GM21723 (cell line): ENCODE measurements around the gene EXOC6B.
A peak's percentile ranks its signal among the peaks of the same experiment; 100 is the strongest.

Experiments used
- ATAC-seq: cut with Tn5 transposase; IDR thresholded peaks from one replicate; pipeline ENCODE4 v1.9.1; 2021; ENCODE audit warnings: mild to moderate bottlenecking, moderate library complexity; ENCODE audit not compliant: unreplicated experiment

Gene EXOC6B

GRCh38 chr2:72153026-72153791 lies 672.6 kb downstream of the EXOC6B start:
- ATAC-seq: no peak

GRCh38 chr2:72150861-72151356 lies 674.9 kb downstream of the EXOC6B start:
- ATAC-seq: peak; percentile 7

- ATAC-seq: peak; percentile 85
Observed at GRCh38 chr2:72150157-72150860, 675.5 kb downstream of the EXOC6B start.

- ATAC-seq: no peak
Observed at GRCh38 chr2:72149556-72150156, 676.2 kb downstream of the EXOC6B start.

- no peak for ATAC-seq
Observed at GRCh38 chr2:72148837-72149555, 676.8 kb downstream of the EXOC6B start.

- no peak for ATAC-seq
Observed at GRCh38 chr2:72148003-72148836, 677.6 kb downstream of the EXOC6B start.

GRCh38 chr2:72147303-72147971 lies 678.4 kb downstream of the EXOC6B start, which contains the start of gene CYP26B1:
Gene CYP26B1 (minus strand): TSS chr2:72147862. CDS start chr2:72147834, 28 bp downstream.
- ATAC-seq: no peak

- no peak for ATAC-seq
Observed at GRCh38 chr2:72146347-72147302, 679.2 kb downstream of the EXOC6B start.

- ATAC-seq: no peak
Observed at GRCh38 chr2:72145658-72146329, 680.0 kb downstream of the EXOC6B start.

GRCh38 chr2:72145289-72145657 lies 680.6 kb downstream of the EXOC6B start:
- no peak for ATAC-seq

- no peak for ATAC-seq
Observed at GRCh38 chr2:72144632-72145288, 681.1 kb downstream of the EXOC6B start.

- ATAC-seq: no peak
Observed at GRCh38 chr2:72144274-72144631, 681.6 kb downstream of the EXOC6B start.

GRCh38 chr2:72143441-72144273 lies 682.2 kb downstream of the EXOC6B start:
- ATAC-seq: no peak

GRCh38 chr2:72142570-72143440 lies 683.0 kb downstream of the EXOC6B start:
- no peak for ATAC-seq

- ATAC-seq: no peak
Observed at GRCh38 chr2:72141881-72142451, 683.9 kb downstream of the EXOC6B start.
